Effector CD4-positive, alpha-beta T cell (primary cell): ENCODE data around the gene DNASE1L1.

Experiments
- DNase-seq: peaks from one replicate; pipeline ENCODE4 v3.0.0-alpha.2; 2020

Gene DNASE1L1

DNA sequence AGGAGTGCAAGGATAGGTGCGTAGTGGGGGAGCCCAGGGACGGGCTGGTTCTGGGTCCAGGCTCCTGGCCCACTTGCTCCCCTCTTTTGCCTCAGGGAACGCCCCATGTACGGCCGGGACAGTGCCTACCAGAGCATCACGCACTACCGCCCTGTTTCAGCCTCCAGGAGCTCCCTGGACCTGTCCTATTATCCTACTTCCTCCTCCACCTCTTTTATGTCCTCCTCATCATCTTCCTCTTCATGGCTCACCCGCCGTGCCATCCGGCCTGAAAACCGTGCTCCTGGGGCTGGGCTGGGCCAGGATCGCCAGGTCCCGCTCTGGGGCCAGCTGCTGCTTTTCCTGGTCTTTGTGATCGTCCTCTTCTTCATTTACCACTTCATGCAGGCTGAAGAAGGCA, 28.3 kb downstream of the DNASE1L1 start:
- no peak for DNase-seq

GRCh38 chrX:154380153-154380552, 28.9 kb downstream of the DNASE1L1 start:
- no peak for DNase-seq

DNA sequence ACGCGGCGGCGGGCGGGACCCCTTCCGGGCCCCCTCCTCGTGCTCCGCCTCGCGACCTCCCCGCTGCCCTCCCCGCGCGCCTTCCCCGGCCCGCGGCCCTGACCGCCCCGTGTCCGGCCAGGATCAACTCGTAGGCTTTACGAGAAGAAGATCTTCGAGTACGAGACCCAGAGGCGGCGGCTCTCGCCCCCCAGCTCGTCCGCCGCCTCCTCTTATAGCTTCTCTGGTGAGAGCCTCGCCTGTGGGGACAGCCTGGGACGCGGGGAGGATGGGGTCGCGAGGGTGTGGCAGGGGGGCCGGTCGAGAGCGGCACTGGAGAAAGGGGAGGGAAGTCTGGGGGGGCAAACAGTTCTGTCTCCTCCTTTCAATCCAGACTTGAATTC, 29.5 kb downstream of the DNASE1L1 start:
- DNase-seq = no peak

- peak; percentile 93 for DNase-seq
Observed at GRCh38 chrX:154378799-154379568, 30.1 kb downstream of the DNASE1L1 start, which contains the start of gene EMD. TSS of gene EMD (plus strand) at chrX:154379295. CDS start at chrX:154379485, 190 bp downstream.

DNA sequence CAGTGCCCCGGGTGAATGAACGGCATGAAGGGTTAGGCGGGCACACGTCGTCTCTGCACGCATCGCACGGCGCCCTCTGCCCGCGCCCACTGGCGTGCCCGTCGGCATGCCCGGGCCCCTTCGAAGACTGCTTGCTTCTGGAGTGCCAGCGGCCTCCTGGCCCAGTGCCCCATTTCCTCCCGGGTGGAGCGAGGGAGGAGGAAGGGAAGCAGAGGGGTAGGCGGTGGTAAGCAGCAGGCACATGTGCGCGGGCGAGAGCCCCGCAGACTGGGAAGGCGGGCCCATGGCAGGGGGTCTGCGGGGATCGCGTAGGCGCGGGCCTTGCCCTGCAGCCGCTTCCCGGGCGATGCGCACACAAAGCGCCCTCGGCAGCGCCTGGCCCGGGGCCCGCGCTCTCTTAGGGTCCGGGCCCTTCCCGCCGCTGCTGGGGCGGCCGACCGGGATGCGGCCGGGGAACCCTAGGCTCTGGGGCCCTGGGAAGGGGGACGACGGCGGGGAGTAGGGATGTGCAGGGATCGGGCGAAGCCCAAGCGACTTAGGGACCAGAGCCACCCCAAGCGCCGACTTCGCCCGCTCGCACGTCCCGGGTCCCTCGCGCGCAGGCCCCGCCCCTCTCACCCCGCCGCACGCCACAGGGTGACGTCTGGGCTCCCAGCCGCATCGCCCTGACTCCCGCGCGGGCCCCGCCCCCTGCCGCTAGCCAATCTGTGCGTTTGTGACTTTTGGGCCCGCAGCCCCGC, 30.8 kb downstream of the DNASE1L1 start:
- peak; percentile 33 for DNase-seq

DNA sequence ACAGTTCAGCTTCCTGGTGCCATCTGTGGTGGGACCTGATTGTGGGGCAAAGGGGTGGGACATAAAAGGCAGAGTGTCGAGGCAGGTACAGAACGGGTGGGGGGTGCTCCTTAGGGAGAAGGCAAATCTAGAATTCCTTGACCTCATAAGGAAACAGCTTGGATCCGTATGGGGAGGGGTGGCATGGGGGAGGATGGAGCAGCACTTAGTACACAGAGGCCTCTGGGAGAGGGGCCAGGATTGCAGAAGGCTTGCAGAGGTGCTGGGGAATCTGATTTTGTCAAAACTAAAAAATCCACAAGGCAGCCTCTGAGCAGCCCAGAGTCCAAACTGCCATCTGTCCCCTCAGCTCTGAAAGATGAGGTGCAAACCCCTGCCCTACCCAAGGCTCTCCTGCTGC, 32.3 kb downstream of the DNASE1L1 start:
- no peak for DNase-seq

GRCh38 chrX:154375156-154375504, 33.9 kb downstream of the DNASE1L1 start:
- DNase-seq = no peak

DNA sequence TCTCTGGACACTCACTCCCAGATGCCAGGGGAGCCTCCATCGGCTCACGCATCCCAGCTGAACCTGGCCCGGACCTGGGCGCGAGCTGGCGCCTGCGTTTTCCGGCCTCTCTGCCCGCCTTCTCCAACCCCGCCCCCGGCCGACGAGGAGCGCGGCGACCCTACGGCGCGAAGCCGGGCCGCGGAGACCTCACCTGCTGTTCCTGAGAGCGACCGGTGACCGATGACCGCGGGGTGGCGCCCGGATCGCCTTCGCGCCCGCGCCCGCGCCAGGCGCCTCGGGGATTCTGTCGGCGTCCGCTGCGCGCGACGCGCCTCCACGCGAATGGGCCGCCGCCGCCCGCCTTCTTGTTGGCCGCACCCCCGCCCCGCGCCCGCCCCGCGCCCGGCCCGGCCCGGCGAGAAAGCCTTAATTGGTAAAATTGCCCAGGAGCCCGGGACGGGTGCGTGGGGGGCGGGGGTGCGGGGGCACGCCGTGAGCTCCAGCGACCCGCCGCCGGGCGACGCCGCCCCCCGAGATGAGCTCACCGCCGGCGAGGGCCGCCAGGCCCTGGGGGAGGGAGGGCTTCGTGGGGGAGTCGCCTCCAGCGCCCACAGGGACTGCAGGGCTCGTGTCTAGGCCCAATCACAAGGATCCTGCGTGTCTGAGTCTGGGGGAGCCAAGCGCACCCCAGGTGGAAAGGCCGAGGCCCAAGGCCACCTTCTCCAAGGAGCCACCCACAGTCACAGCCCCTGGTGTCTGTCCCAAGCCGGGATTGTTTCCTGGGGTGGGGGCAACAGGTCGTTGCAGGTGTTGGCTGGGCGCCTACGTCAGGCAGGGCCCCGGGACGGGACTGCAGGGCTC, 34.5 kb downstream of the DNASE1L1 start, which contains the start of gene FLNA:
TSS of gene FLNA (minus strand) at position 322 of the 843 bp plus-strand sequence. CDS start 3,389 bp downstream, outside the sequence.
- DNase-seq = no peak

DNA sequence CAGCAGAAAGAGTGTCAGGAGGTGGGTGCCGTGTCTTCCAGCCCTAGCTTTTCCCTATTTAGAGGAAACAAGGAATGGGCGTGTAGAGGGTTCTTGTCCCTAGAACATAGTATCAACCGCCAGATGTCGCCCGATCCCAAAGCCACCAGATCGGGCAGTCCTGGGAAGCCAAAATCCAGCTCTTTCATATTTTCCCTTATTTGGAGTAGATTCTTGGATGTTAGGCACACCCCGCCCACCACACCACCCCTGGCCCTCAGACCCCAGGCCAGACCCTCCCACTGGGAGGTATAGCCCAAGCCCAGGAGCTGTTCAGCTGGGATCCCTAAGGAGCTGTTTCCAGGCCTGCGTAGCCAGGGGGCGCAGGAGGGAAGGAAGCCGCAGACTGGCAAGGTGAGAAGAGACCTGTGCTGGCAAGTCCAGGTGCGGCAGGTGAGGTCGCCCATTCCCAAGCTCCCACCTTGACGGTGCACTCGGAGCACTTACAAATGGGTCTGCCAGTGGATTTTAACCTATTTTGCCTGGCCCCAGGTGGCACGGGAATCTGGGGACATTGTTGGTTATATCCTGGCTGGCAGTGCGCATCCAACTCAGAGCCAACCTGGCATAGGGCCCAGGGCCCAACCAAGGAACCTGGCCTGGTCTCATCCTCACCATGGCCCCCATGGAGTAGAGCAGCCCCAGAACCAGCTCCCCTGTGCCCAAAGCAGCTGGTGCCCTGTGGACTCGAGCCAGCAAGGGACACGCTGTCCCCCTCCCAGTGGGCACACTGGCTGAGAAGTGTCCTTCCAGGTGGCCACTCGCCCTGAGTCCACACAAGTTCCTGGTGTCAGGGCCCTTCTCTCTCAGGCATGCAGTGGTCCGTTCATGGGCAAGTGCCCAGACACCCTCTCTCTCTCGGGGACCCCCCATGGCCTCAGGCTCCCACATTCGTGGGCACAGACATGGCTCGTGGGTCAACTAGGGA, 35.4 kb downstream of the DNASE1L1 start:
- no peak for DNase-seq

- DNase-seq = no peak
Observed at GRCh38 chrX:154372612-154373022, 36.4 kb downstream of the DNASE1L1 start.

DNA sequence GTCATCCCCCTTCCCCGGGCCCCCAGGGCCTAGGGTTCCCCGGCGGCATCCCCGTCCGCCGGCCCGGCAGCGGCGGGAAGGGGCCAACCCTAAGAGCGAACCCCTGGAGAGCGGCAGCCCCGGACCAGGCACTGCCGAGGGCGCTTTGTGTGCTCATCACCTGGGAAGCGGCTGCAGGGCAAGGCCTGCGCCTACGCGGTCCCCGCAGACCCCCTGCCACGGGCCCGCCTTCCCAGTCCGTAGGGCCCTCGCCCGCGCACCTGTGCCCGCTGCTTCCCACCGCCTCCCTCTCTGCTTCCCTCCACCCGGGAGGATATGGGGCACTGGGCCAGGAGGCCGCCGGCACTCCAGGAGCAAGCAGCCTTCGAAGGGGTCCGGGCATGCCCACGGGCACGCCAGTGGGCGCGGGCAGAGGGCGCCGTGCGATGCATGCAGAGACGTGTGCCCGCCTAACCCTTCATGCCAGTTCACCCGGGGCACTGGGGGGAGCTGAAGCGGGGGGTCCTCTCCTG, 37.2 kb downstream of the DNASE1L1 start:
- DNase-seq = no peak

GRCh38 chrX:154371017-154371788, 37.9 kb downstream of the DNASE1L1 start:
- peak; percentile 86 for DNase-seq

DNA sequence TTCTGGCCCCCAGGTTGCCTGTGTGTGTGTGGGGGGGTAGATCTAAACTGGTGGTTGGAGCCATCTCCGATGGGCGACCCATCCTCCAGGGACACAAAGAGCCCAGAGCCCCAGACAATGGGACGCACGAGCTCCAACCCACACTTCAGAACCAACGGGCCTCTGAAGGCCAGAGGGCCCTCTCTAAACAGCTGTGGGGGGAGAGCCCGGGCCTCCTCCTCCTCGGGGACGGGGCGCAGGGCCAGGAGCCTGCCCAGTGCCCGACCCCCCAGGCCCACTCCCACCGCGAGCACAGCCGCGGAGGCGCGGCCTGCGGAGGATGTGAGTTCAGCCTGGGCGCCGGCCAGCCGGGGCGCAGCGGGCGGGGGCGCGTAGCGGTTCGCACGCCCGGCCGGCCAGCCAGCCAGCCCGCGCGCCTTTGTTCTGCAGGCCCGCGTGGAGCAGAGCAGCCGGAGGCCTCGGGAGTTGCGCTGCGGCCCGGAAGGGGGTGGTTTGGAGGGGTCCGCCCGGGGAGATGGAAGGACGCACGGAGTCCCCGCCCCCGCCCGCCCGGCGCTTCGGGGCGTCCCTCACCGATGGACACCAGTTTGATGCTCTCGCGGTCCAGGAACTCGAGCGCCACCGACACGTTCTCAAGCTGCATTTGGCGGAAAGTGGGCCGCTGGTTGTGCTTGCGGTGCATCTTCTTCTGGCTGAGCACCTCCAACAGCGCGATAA, 38.6 kb downstream of the DNASE1L1 start:
- DNase-seq = no peak

- DNase-seq = peak; percentile 70
Observed at GRCh38 chrX:154369449-154370299, 39.4 kb downstream of the DNASE1L1 start.

DNA sequence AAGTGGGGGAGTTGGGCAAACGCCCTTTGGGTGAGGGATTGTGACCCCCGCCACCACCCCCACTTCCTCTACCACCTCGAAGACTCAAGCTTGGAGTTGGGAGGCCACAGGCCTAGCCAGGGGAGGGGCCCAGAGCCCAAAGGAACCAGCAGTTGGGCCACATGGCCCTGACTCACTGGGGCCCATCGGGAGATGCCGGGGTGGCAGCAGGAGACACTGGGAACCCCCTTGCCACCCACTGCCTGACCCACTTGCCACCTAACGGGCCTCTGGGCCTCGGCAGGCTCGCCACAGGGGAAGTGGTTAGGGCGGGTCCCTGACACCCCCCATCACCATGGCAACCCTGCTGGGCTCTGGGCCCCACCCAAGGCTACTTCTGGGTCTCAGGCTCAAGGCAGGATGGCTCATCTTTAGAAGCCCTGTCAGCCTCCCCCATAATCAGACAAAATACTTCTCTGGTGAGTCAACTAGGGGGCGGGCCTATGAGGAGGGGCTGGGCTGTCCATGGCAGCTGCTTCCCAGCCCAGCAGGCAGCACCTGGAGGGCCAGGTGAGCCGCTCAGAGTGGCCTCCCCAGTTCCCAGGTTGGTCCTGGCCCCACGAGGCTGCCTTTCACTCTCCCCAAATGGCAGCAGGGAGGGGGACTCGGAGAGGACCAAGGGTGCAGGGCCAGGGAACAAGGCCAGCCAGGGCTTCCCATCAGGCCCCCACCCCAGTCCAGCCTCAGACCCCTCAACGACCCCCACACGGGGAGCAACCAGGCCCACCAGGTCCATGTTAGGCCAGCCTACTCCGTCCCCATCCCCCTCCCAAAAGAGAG, 40.2 kb downstream of the DNASE1L1 start:
- peak; percentile 89 for DNase-seq

GRCh38 chrX:154367474-154368308, 41.4 kb downstream of the DNASE1L1 start:
- no peak for DNase-seq

DNA sequence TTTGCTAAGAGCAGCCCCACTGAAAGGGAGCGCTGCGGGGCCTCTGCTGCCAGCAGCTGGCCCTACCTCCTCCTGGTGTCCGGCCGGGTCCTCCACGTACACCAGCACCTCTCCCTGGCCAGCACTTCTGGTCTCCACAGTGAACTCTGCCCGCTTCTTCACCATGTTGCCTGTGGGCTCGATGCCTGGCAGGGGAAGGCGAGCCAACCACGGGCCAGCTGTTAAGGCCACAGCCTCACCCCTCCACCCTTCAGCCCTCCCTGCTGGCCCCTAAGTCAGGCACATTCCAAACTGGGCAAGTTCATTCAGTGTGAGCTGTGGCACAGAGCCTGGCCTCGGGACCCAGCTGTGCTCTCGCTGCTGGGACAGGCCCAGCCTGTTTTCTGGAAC, 42.4 kb downstream of the DNASE1L1 start:
- no peak for DNase-seq
